Karpas-422 (cell line): ENCODE data around the gene CENPO. TPM values are rescaled to one million over a fixed set of nuclear protein-coding genes. Genes with fewer than 3 reads are reported as not detected.

Source experiments
- DNase-seq: peaks from one replicate; pipeline ENCODE4 v3.0.0-alpha.2; 2015
- H2AFZ ChIP-seq: fragments of 200-600 bp; sonication (generic); 2 replicates; pipeline ENCODE4 v1.6.1; 2014; ENCODE audit warnings: antibody characterized with exemption, low read length, mixed read lengths
- H3K27ac ChIP-seq: fragments of 200-600 bp; sonication (generic); 2 replicates; pipeline ENCODE4 v1.5.1; 2014; ENCODE audit warnings: mild to moderate bottlenecking, low read length, moderate library complexity
- H3K27me3 ChIP-seq: fragments of 200-600 bp; sonication (generic); 2 replicates; pipeline ENCODE4 v1.6.1; 2014; ENCODE audit warnings: low read length, mixed read lengths
- H3K36me3 ChIP-seq: fragments of 200-600 bp; sonication (generic); 2 replicates; pipeline ENCODE4 v1.6.1; 2014; ENCODE audit warnings: low read length, mixed read lengths; ENCODE audit not compliant: insufficient read depth
- H3K4me1 ChIP-seq: fragments of 200-600 bp; sonication (generic); 2 replicates; pipeline ENCODE4 v1.6.1; 2014; ENCODE audit warnings: mild to moderate bottlenecking, low read length, mixed read lengths
- H3K4me2 ChIP-seq: fragments of 200-600 bp; sonication (generic); 2 replicates; pipeline ENCODE4 v1.6.1; 2014; ENCODE audit warnings: low read length, low read depth, mild to moderate bottlenecking; ENCODE audit not compliant: poor library complexity, severe bottlenecking
- H3K4me3 ChIP-seq: fragments of 200-600 bp; sonication (generic); 2 replicates; pipeline ENCODE4 v1.5.1; 2014; ENCODE audit warnings: mild to moderate bottlenecking, antibody characterized with exemption, low read length, mixed read lengths
- H3K79me2 ChIP-seq: fragments of 200-600 bp; sonication (generic); 2 replicates; pipeline ENCODE4 v1.6.1; 2014; ENCODE audit warnings: mild to moderate bottlenecking, low read length, mixed read lengths
- H3K9ac ChIP-seq: fragments of 200-600 bp; sonication (generic); 2 replicates; pipeline ENCODE4 v1.6.0; 2014; ENCODE audit warnings: low read length
- H3K9me2 ChIP-seq: fragments of 200-600 bp; sonication (generic), shearing (Covaris generic); replicated peaks from 2 replicates; pipeline ENCODE4 v1.6.0; 2014; ENCODE audit warnings: mild to moderate bottlenecking, low read length, moderate library complexity; ENCODE audit not compliant: insufficient read depth
- H3K9me3 ChIP-seq: fragments of 300-700, 200-600 bp; sonication (generic); 2 replicates; pipeline ENCODE4 v1.6.1; 2014; ENCODE audit warnings: low read length, mixed read lengths
- H4K20me1 ChIP-seq: fragments of 200-600 bp; sonication (generic); 2 replicates; pipeline ENCODE4 v1.6.1; 2014; ENCODE audit warnings: mild to moderate bottlenecking, antibody characterized with exemption, low read length, low read depth; ENCODE audit not compliant: insufficient read depth
- total RNA-seq: library from RNA; depleted of rRNA; stranded (reverse); fragments of >200 nt; shearing (Covaris generic); gene quantifications from 2 replicates; pipeline ENCODE4 v1.2.3, GENCODE V29; 2014; ENCODE audit warnings: low replicate concordance

Gene CENPO
- total RNA-seq, 1 experiment from 2014 or later, result 32.9 TPM

GRCh38 chr2:24821433-24821891 lies 28.2 kb downstream of the CENPO start:
- no peak for DNase-seq
- H3K4me2 ChIP-seq, result no peak overlapping the region
- H3K79me2 ChIP-seq, result no peaks in the 10 kb centered on the region
- no peak overlapping the region for H3K4me3 ChIP-seq
- H3K9ac ChIP-seq, result no peak overlapping the region
- peaks cover 51% of the 10 kb centered on the region for H3K36me3 ChIP-seq
- H3K9me3 ChIP-seq, result no peaks in the 10 kb centered on the region
- H3K27ac ChIP-seq, result no peak overlapping the region
- H4K20me1 ChIP-seq, result no peaks in the 10 kb centered on the region
- no peak overlapping the region for H2AFZ ChIP-seq
- H3K9me2 ChIP-seq, result no peaks in the 10 kb centered on the region
- no peaks in the 10 kb centered on the region for H3K27me3 ChIP-seq
- no peaks in the 10 kb centered on the region for H3K4me1 ChIP-seq

DNA sequence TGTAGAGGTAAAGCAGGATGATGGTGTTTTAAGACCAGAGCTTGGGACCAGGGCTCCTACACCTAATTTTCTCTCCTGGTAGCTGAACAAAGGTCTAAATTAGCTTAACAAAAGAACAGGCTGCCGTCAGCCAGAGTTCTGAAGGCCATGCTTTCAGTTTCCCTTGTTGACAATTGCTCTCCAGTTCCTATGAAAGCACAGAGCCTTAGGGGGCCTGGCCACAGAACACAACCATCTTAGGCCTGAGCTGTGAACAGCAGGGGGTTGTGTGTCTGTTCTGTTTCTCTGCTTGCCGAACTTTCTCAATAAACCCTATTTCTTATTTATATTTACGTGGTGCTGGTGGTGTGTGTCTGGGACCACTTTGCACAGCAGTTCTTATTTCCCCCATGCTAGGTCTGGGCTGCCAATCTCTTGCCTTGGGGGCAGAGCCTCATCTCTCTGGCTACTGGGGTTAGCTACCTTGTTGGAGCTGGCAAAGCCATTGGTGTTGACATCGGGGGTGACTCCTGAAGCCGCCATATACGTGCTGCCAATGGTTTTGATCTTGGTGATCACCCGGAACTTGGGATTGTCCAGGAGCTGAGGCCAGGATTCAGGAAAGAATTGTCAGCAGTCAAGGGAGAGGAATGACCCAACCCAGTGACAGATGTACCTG lies 29.0 kb downstream of the CENPO start:
- Histone ChIP-seq H3K4me2 (no peak overlapping the region), H3K9me3 (no peaks in the 10 kb centered on the region), H3K27ac (no peak overlapping the region), H3K9ac (no peak overlapping the region), H4K20me1 (no peaks in the 10 kb centered on the region), H2AFZ (no peak overlapping the region), H3K4me3 (no peak overlapping the region), H3K4me1 (peaks cover 5% of the 10 kb centered on the region), H3K9me2 (no peaks in the 10 kb centered on the region), H3K36me3 (peaks cover 51% of the 10 kb centered on the region), H3K79me2 (no peaks in the 10 kb centered on the region), H3K27me3 (no peaks in the 10 kb centered on the region)
- no peak for DNase-seq

DNA sequence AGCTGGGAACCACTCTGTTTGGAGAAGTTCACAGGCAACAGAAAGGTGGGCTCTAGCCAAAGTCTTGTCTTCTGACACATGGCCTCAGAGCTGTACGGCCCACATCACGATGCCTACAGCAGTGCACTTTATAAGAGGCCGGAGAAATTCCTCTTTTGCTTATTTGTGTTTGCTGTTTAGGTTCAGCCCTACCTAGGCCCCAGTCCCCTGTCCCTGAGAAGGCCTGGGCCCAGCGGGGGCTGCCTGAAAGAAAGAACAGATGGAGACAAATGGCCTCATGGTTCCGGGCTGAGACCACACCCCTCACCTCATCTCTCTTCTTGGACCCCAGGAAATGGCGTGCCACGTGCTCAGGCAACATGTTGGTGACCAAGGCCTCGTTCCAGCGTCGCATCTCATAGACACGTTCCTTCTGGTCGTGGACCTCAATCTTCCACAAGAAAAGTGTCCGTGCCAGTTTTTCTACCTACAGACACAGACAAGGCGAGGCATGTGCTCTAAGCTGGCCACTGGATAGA lies 30.9 kb downstream of the CENPO start:
- no peak overlapping the region for H3K4me3 ChIP-seq

GRCh38 chr2:24824966-24825882 lies 32.0 kb downstream of the CENPO start:
- Histone ChIP-seq H3K36me3 (peaks cover 40% of the 10 kb centered on the region), H3K79me2 (no peaks in the 10 kb centered on the region), H3K4me1 (peaks cover 9% of the 10 kb centered on the region), H3K9me2 (no peaks in the 10 kb centered on the region), H3K27me3 (no peaks in the 10 kb centered on the region), H3K9ac (no peak overlapping the region), H3K4me2 (no peak overlapping the region), H3K4me3 (no peak overlapping the region), H2AFZ (no peak overlapping the region), H4K20me1 (no peaks in the 10 kb centered on the region), H3K9me3 (no peaks in the 10 kb centered on the region), H3K27ac (no peak overlapping the region)
- peak; percentile 69 for DNase-seq

More for the DNA sequence above, 30.9 kb downstream of the CENPO start:
- DNase-seq, result no peak
- Histone ChIP-seq H3K79me2 (no peaks in the 10 kb centered on the region), H3K27me3 (no peaks in the 10 kb centered on the region), H3K36me3 (peaks cover 44% of the 10 kb centered on the region), H3K9me2 (no peaks in the 10 kb centered on the region), H3K27ac (no peak overlapping the region), H3K4me1 (peaks cover 9% of the 10 kb centered on the region), H3K4me2 (no peak overlapping the region), H2AFZ (no peak overlapping the region), H3K9me3 (no peaks in the 10 kb centered on the region), H4K20me1 (no peaks in the 10 kb centered on the region), H3K9ac (no peak overlapping the region)

- no peaks in the 10 kb centered on the region for H3K9me2 ChIP-seq
- H3K36me3 ChIP-seq, result peaks cover 31% of the 10 kb centered on the region
Measured at GRCh38 chr2:24825883-24826772, 32.9 kb downstream of the CENPO start.

DNA sequence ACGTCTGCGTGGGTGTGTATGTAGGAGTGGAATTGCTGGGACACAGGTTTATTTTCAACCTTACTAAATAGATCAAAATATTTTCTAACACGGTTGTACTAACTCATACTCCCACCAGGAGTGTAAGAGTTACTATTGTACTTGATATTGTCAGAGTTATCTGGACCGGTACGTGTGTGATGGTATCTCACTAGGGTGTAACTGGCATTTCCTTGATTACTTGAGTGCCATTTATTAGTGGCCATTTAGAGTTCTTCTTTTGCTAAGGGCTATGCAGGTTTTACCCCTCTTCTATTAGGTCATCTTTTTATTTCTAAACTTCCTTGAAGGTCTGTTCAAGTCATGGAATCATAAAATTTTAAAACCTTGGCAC lies 33.5 kb downstream of the CENPO start:
- Histone ChIP-seq H3K4me1 (peaks cover 9% of the 10 kb centered on the region), H3K79me2 (no peaks in the 10 kb centered on the region), H3K9me2 (no peaks in the 10 kb centered on the region), H3K27ac (no peak overlapping the region), H3K4me2 (no peak overlapping the region), H3K36me3 (peaks cover 28% of the 10 kb centered on the region), H3K9me3 (no peaks in the 10 kb centered on the region), H4K20me1 (no peaks in the 10 kb centered on the region), H2AFZ (no peak overlapping the region), H3K4me3 (no peak overlapping the region), H3K27me3 (no peaks in the 10 kb centered on the region), H3K9ac (no peak overlapping the region)
- no peak for DNase-seq

More at GRCh38 chr2:24825883-24826772, 32.9 kb downstream of the CENPO start:
- Histone ChIP-seq H3K9ac (no peak overlapping the region), H3K4me3 (no peak overlapping the region), H4K20me1 (no peaks in the 10 kb centered on the region), H3K27me3 (no peaks in the 10 kb centered on the region), H3K9me3 (no peaks in the 10 kb centered on the region), H2AFZ (no peak overlapping the region), H3K79me2 (no peaks in the 10 kb centered on the region), H3K4me2 (no peak overlapping the region), H3K27ac (no peak overlapping the region), H3K4me1 (peaks cover 9% of the 10 kb centered on the region)
- no peak for DNase-seq

- Histone ChIP-seq H3K9me2 (no peaks in the 10 kb centered on the region), H3K27me3 (no peaks in the 10 kb centered on the region), H4K20me1 (no peaks in the 10 kb centered on the region), H3K9me3 (no peaks in the 10 kb centered on the region), H3K4me3 (no peak overlapping the region), H3K4me1 (peaks cover 9% of the 10 kb centered on the region), H3K9ac (no peak overlapping the region), H3K36me3 (peaks cover 23% of the 10 kb centered on the region), H3K27ac (0 out of 2 replicates have a peak overlapping the region, but pooled peaks have one; percentile 7), H3K79me2 (no peaks in the 10 kb centered on the region), H2AFZ (no peak overlapping the region), H3K4me2 (no peak overlapping the region)
- DNase-seq, result peak; percentile 91
Measured at GRCh38 chr2:24827321-24828237, 34.4 kb downstream of the CENPO start.
